Colonic mucosa (tissue), 4 donors: Measurements from ENCODE around the gene AP1S1. TPM values are rescaled to one million over a fixed set of nuclear protein-coding genes. Genes with fewer than 3 reads are reported as not detected.

Experiments used
- DNase-seq: peaks from one replicate; pipeline ENCODE4 v3.0.0-alpha.2; 2020
- H3K27ac ChIP-seq: fragments of 200-600 bp; one replicate; pipeline ENCODE4 v1.8.0; 2021
- H3K27me3 ChIP-seq: fragments of 200-600 bp; one replicate; pipeline ENCODE4 v1.8.0; 2021
- H3K36me3 ChIP-seq: fragments of 200-600 bp; one replicate; pipeline ENCODE4 v1.8.0; 2021
- H3K4me1 ChIP-seq: fragments of 200-600 bp; one replicate; pipeline ENCODE4 v1.8.0; 2021; ENCODE audit warnings: mild to moderate bottlenecking
- H3K4me3 ChIP-seq: fragments of 200-600 bp; one replicate; pipeline ENCODE4 v1.8.0; 2021
- H3K9ac ChIP-seq, 2 donors: one replicate each; pipeline ENCODE4 v1.7.0; 2013; ENCODE audit warnings: control low read depth in 2 of 2, low read depth in 2 of 2, low read length in 2 of 2
- H3K9me3 ChIP-seq: fragments of 200-600 bp; one replicate; pipeline ENCODE4 v1.8.0; 2021
- CTCF ChIP-seq: fragments of 200-600 bp; IDR thresholded peaks from one replicate; pipeline ENCODE4 v1.8.0; 2022; ENCODE audit warnings: antibody characterized with exemption, mild to moderate bottlenecking
- intact Hi-C: fragments of 100-400 bp; cut with DNase I; formaldehyde crosslinking; loops from one replicate; pipeline ENCODE4 v1.14.1; 2022
- microRNA-seq: library from miRNA; unstranded; fragments of <30 nt; microRNA quantifications from one replicate; pipeline ENCODE4, GENCODE V29; 2019
- total RNA-seq, 2 donors: library from RNA; stranded (reverse); fragmentation: NEBNext Ultra II Directional in 1 of 2; extraction: Animal tissue kit (Norgen Biotek cat#: 25700) in 1 of 2; gene quantifications; one replicate each; pipeline ENCODE4 v1.2.1, GENCODE V29; 2021
- donor health status: healthy.
- donor health status: DM: no; HTN: no; CAD: no.
- donor health status: DM: no; HTN: no; CAD: no.

AP1S1 gene
- total RNA-seq, 2 donors from 2014 or later: 111 to 127 TPM

GRCh38 chr7:101210143-101210542, 55.9 kb downstream of the AP1S1 start:
- Histone ChIP-seq H3K4me1 (no peaks in the 10 kb centered on the region), H3K9me3 (no peaks in the 10 kb centered on the region), H3K27me3 (no peaks in the 10 kb centered on the region), H3K9ac (no peak overlapping the region), H3K27ac (no peak overlapping the region), H3K36me3 (no peaks in the 10 kb centered on the region), H3K4me3 (no peak overlapping the region)
- no peak for TF ChIP-seq CTCF
- intact Hi-C loops: no loop called here
- DNase-seq: no peak

Small RNAs within 50 kb of the gene (microRNA-seq; reads per million reads assigned to microRNA genes)
- gene MIR4653: not detected

Other genes with a start within 250 kb of the AP1S1 start
- gene MUC3A, start 204.9 kb upstream of the AP1S1 start, total RNA-seq: 100 to 1,000 TPM; 137 to 149 TPM
- gene MUC12, start 184.9 kb upstream of the AP1S1 start, total RNA-seq: 100 to 1,000 TPM; 331 to 542 TPM
- gene MUC17, start 134.4 kb upstream of the AP1S1 start, total RNA-seq: 1 to 10 TPM; 1.7 to 2.5 TPM
- 10 to 100 TPM; 33.7 to 47.9 TPM for gene TRIM56, start 69.0 kb upstream of the AP1S1 start, total RNA-seq
- 1 to 10 TPM; 1.4 to 6.1 TPM for gene SERPINE1, start 27.4 kb upstream of the AP1S1 start, total RNA-seq
- gene VGF, start 11.1 kb downstream of the AP1S1 start, total RNA-seq: 1 to 10 TPM in 1 of 2 donors, under 1 TPM in 1; 0.90 to 3.1 TPM
- not detected for gene NAT16, start 25.8 kb downstream of the AP1S1 start, total RNA-seq
- gene MOGAT3, start 46.6 kb downstream of the AP1S1 start, total RNA-seq: 10 to 100 TPM; 33.2 to 47.7 TPM
- 100 to 1,000 TPM in 1 of 2 donors, 10 to 100 TPM in 1; 67.9 to 149 TPM for gene PLOD3, start 63.1 kb downstream of the AP1S1 start, total RNA-seq
- 10 to 100 TPM; 85.7 to 98.1 TPM for gene ZNHIT1, start 63.7 kb downstream of the AP1S1 start, total RNA-seq
- 10 to 100 TPM; 32.2 to 49.5 TPM for gene CLDN15, start 83.3 kb downstream of the AP1S1 start, total RNA-seq
- 100 to 1,000 TPM; 132 to 148 TPM for gene FIS1, start 90.6 kb downstream of the AP1S1 start, total RNA-seq
- 10 to 100 TPM; 11.3 to 12.9 TPM for gene IFT22, start 167.3 kb downstream of the AP1S1 start, total RNA-seq
- under 1 TPM in 1 of 2 donors, not detected in 1; 0.35 TPM for gene COL26A1, start 208.4 kb downstream of the AP1S1 start, total RNA-seq